BJ (cell line): ENCODE measurements around the gene CCNK. TPM values are rescaled to one million over a fixed set of nuclear protein-coding genes. Genes with fewer than 3 reads are reported as not detected.

Experiments used
- CTCF ChIA-PET: fragments of 350-600 bp; formaldehyde crosslinking; extraction: SDS; loops from one replicate; lab custom pipeline; 2021; ENCODE audit warnings: antibody characterized with exemption, inconsistent platforms; lab: Yijun Ruan, JAX
- POLR2A ChIA-PET: fragments of 300-600 bp; sonication (Branson Sonifier 250); formaldehyde crosslinking; extraction: SDS; loops from one replicate; lab custom pipeline; 2021; ENCODE audit warnings: antibody characterized with exemption; lab: Charles Lee
- DNase-seq: peaks from one replicate; pipeline ENCODE4 v3.0.0-alpha.2; 2011; ENCODE audit warnings: low read depth
- H3K27me3 ChIP-seq: 2 replicates; pipeline ENCODE4 v1.6.0; 2011; ENCODE audit warnings: low read length; ENCODE audit not compliant: control insufficient read depth, insufficient read depth
- H3K36me3 ChIP-seq: 2 replicates; pipeline ENCODE4 v1.5.1; 2011; ENCODE audit warnings: low read length; ENCODE audit not compliant: control insufficient read depth, insufficient read depth
- H3K4me3 ChIP-seq: 2 replicates; pipeline ENCODE4 v1.5.1; 2011; ENCODE audit warnings: low read depth, mild to moderate bottlenecking, control low read depth, low read length
- polyA plus RNA-seq: library from polyadenylated mRNA; depleted of rRNA; stranded (reverse); fragments of >200 nt; gene quantifications from 2 replicates; pipeline ENCODE4 v1.2.3, GENCODE V29; 2011
- TF ChIP-seq, protein P1 (sequence below): IDR thresholded peaks from 2 replicates; pipeline ENCODE4 v1.5.1; 2011; ENCODE audit warnings: low read depth, mild to moderate bottlenecking, control low read depth, inconsistent platforms, low read length, moderate library complexity; ENCODE audit not compliant: insufficient read depth

Gene CCNK
- polyA plus RNA-seq, 1 experiment, result 11.0 TPM

DNA sequence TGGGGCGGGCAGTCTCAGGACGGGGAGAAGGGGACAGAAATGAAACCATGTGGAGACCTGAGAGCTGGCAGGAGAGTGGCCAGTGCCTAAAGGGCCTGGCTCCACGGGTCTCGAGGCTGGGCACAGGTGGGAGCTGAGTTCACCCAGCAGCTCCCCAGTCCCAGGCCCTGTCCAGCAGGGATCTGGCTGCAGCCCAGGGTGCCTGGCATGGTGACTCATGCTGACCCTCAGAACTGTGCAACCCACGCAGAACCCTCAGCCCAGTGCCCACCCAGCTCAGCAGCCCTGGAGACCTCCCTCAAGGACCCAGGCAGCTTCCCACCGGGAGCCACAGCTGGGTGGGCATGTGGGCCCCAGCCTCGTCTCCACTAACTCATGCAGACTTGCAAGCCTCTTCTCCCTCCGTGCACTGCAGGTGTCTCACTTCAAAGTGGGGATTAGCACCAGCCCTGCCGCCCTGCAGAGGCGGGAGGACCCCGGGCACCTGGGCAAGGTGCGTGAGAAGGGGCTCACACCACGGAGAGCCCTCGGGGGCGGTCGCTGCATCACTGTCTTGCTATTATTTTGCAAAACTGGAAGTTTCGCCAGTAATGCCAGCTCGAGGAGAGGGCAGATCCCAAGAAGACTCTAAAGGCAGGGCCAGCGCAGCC lies 46.3 kb downstream of the CCNK start:
- Histone ChIP-seq H3K27me3 (no peaks in the 10 kb centered on the region), H3K36me3 (no peaks in the 10 kb centered on the region), H3K4me3 (no peak overlapping the region)
- CTCF ChIA-PET, result interaction anchor here (0.6 to 6.0 kb wide), 6 partner anchors 8 to 175 kb away, joined by 3 to 49 read pairs (median 3); no protein-coding TSS in a partner anchor
- TF ChIP-seq, protein P1, sequence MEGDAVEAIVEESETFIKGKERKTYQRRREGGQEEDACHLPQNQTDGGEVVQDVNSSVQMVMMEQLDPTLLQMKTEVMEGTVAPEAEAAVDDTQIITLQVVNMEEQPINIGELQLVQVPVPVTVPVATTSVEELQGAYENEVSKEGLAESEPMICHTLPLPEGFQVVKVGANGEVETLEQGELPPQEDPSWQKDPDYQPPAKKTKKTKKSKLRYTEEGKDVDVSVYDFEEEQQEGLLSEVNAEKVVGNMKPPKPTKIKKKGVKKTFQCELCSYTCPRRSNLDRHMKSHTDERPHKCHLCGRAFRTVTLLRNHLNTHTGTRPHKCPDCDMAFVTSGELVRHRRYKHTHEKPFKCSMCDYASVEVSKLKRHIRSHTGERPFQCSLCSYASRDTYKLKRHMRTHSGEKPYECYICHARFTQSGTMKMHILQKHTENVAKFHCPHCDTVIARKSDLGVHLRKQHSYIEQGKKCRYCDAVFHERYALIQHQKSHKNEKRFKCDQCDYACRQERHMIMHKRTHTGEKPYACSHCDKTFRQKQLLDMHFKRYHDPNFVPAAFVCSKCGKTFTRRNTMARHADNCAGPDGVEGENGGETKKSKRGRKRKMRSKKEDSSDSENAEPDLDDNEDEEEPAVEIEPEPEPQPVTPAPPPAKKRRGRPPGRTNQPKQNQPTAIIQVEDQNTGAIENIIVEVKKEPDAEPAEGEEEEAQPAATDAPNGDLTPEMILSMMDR, result no peak
- POLR2A ChIA-PET, result no interaction called here
- DNase-seq, result no peak

DNA sequence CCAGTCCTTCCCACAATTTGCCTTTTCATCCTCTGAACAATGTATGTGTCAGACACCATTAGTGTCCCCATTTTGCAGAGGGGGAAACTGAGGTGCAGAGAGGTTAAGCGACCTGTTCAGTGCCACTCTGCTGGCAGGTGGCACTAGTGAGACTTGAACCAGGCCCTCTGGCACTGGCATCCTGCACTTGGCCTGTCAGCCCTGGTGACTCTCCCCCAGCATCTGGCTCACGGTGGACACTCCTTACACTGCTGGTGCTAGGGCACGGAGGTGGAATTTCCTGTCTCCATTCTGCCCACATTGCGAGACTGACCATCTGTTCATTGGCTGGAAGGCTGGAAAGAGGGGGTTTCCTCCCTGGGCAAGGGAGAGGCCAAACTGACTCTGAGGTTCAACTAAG lies 48.7 kb downstream of the CCNK start:
- no peak for DNase-seq
- H3K27me3 ChIP-seq, result no peaks in the 10 kb centered on the region
- TF ChIP-seq, protein P1, result no peak
- no peaks in the 10 kb centered on the region; the same call in 1 of the 2 replicates for H3K36me3 ChIP-seq
- POLR2A ChIA-PET, result no interaction called here
- CTCF ChIA-PET, result interaction anchor here (1.1 kb wide), 1 partner anchor 99 kb away, joined by 4 read pairs; no protein-coding TSS in a partner anchor
- no peak overlapping the region for H3K4me3 ChIP-seq

DNA sequence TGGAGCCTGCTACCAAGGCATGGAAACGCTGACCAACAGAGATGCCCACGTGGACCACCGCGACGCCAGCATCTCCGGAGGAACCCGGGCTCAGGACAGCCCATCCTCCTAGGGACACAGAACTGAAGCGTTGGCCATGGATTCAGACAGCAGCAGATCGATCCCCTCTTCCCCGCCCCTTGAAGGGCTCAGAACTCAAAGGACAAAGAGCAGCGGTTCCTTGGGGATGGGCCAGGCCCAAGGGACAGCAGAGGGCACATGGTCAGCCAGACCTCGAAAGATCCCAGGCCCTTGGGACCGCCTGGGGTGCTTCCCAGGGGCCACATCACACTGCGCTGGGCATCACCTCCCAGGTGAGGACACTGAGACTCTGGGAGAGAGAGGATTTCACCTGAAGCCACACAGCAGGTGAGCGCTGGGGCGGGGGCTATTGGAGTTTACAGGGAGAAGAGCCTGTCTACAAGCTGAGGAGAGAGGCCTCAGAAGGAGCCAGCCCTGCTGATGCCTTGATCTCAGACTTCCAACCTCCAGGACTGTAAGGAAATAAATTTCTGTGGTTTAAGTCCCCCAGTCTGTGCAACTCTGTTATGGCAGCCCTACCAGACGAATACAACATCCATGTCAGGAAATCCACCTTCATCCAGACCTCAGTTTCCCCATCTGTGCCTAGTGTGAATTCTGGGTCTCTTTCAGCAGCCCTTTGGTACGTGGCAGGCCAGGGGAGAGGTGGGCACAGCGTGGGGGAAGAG lies 49.4 kb downstream of the CCNK start:
- POLR2A ChIA-PET, result interaction anchor here (0.6 kb wide), 1 partner anchor 115 kb away, joined by 3 read pairs; no protein-coding TSS in a partner anchor
- Histone ChIP-seq H3K4me3 (no peak overlapping the region), H3K36me3 (no peaks in the 10 kb centered on the region; the same call in none of the 2 replicates), H3K27me3 (no peaks in the 10 kb centered on the region)
- no peak for DNase-seq
- CTCF ChIA-PET, result interaction anchor here (1.0 to 1.1 kb wide), 2 partner anchors 9 to 98 kb away, joined by 5 to 6 read pairs; no protein-coding TSS in a partner anchor
- TF ChIP-seq, protein P1, result no peak

DNA sequence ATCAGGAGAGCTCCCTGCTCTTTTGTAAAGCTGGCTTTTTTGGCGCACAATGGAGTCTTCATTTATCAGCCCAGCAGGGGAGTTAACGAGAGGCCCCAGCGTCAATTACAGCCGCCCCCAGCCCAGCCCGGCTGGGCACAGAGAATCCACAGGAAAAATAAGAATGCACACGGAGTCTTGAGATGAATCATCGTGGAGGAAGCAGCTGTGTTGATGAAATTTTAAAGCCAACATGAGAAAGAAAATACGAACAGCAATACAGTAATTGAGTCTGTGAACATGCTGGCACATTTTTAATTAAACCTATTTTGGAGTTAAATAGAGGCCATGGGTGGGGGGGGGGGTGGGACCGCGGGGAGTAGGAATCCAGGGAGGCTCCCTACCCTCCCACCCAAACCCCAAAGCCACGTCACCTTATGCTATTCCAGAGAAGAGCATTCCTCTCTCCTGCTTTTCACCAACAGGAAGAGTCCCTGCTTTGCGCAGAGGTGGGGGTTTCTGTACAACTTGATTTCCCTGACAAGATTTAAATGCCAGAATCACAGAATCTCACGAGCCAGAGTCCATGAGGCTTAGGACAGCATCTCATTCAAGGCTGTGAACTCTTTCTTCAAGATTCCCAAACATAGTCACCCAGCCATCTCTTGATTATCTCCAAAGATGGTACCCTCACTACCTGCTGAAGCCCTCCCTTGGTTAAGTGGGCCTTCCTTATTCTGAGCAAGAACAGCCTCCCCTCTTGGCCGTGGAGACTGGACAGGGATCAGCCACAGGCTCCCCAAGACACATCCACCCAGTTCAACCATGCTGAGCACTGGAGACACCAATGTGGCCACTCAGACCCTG lies 50.3 kb downstream of the CCNK start:
- H3K4me3 ChIP-seq, result no peak overlapping the region
- TF ChIP-seq, protein P1, result no peak
- H3K27me3 ChIP-seq, result no peaks in the 10 kb centered on the region
- ChIA-PET CTCF (interaction anchor here (1.0 to 1.4 kb wide), 3 partner anchors 10 to 97 kb away, joined by 4 to 6 read pairs (median 5); no protein-coding TSS in a partner anchor), POLR2A (interaction anchor here (0.6 kb wide), 1 partner anchor 116 kb away, joined by 3 read pairs; no protein-coding TSS in a partner anchor)
- DNase-seq, result no peak
- H3K36me3 ChIP-seq, result no peaks in the 10 kb centered on the region; the same call in none of the 2 replicates
